H1 (cell line): Measurements from ENCODE around the gene SLC38A10. TPM values are rescaled to one million over a fixed set of nuclear protein-coding genes. Genes with fewer than 3 reads are reported as not detected.

ENCODE experiments used
- CTCF ChIA-PET: fragments of 300-600 bp; sonication (Branson Sonifier 250); formaldehyde crosslinking; loops from one replicate; lab custom pipeline; 2021; ENCODE audit not compliant: partially characterized antibody; lab: Charles Lee
- POLR2A ChIA-PET: fragments of 300-600 bp; sonication (Branson Sonifier 250); formaldehyde crosslinking; loops from one replicate; lab custom pipeline; 2021; ENCODE audit warnings: inconsistent platforms; ENCODE audit not compliant: partially characterized antibody; lab: Charles Lee
- DNase-seq, 2 experiments: peaks; one replicate each; pipeline versions ENCODE4 v3.0.0 to v3.0.0-alpha.2; 2010 to 2022; ENCODE audit warnings: low spot score in 2 of 2, low read depth in 1 of 2, mixed read lengths in 1 of 2
- FAIRE-seq: peaks from 2 replicates; lab custom pipeline; 2011; peaks lifted over from hg19 to GRCh38; lab: Jason Lieb, UNC
- H2AFZ ChIP-seq: 2 replicates; pipeline ENCODE4 v1.8.1; 2012; ENCODE audit warnings: low read length, inconsistent platforms
- H2AK5ac ChIP-seq: 2 replicates; pipeline ENCODE4 v1.6.1; 2013; ENCODE audit warnings: low read depth, low read length
- H2BK120ac ChIP-seq: replicated peaks from 2 replicates; pipeline ENCODE3; 2013; ENCODE audit warnings: low read depth, low read length, inconsistent platforms
- H2BK12ac ChIP-seq: 2 replicates; pipeline ENCODE4 v1.6.1; 2013; ENCODE audit warnings: low read depth, low read length
- H2BK15ac ChIP-seq: 2 replicates; pipeline ENCODE4 v1.6.1; 2013; ENCODE audit warnings: low read length
- H2BK20ac ChIP-seq: 2 replicates; pipeline ENCODE4 v1.6.1; 2013; ENCODE audit warnings: low read length
- H2BK5ac ChIP-seq: 2 replicates; pipeline ENCODE4 v1.6.1; 2013; ENCODE audit warnings: low read depth, low read length
- H3K14ac ChIP-seq: 2 replicates; pipeline ENCODE4 v1.6.1; 2013; ENCODE audit warnings: inconsistent platforms; ENCODE audit not compliant: insufficient read length
- H3K18ac ChIP-seq: 2 replicates; pipeline ENCODE4 v1.6.1; 2013; ENCODE audit warnings: low read length; ENCODE audit errors: extremely low read depth
- H3K23ac ChIP-seq: 2 replicates; pipeline ENCODE4 v1.6.1; 2013; ENCODE audit warnings: inconsistent platforms; ENCODE audit not compliant: insufficient read length
- H3K23me2 ChIP-seq: 2 replicates; pipeline ENCODE4 v1.6.1; 2013; ENCODE audit warnings: low read depth, low read length
- H3K27ac ChIP-seq: 2 replicates; pipeline ENCODE4 v1.6.1; 2011; ENCODE audit warnings: low read depth, low read length, inconsistent platforms
- H3K27me3 ChIP-seq, 4 experiments: replicated peaks in 1 of 4; 1 replicate in 1 of 4; 2 replicates in 3 of 4; pipeline versions ENCODE4 v1.6.1 to v1.8.1; 2011 to 2013; ENCODE audit warnings: low read length in 3 of 4, mild to moderate bottlenecking in 3 of 4, inconsistent platforms in 2 of 4, mixed read lengths in 2 of 4, moderate library complexity in 1 of 4; ENCODE audit not compliant: control insufficient read depth in 3 of 4, insufficient read depth in 3 of 4; ENCODE audit errors: extremely low read depth in 1 of 4
- H3K36me3 ChIP-seq, 4 experiments: 2 replicates each; pipeline versions ENCODE4 v1.6.1 to v1.8.1; 2011 to 2013; ENCODE audit warnings: mild to moderate bottlenecking in 4 of 4, low read length in 3 of 4, moderate library complexity in 2 of 4, control low read depth in 1 of 4, inconsistent platforms in 1 of 4; ENCODE audit not compliant: insufficient read depth in 4 of 4, control insufficient read depth in 2 of 4
- H3K4ac ChIP-seq: replicated peaks from 2 replicates; pipeline ENCODE3; 2013; ENCODE audit warnings: low read length, low read depth, mixed read lengths, inconsistent platforms; ENCODE audit not compliant: insufficient read length
- H3K4me1 ChIP-seq, 4 experiments: replicated peaks in 1 of 4; 1 replicate in 1 of 4; 2 replicates in 3 of 4; pipeline versions ENCODE4 v1.6.1 to v1.8.1; 2011 to 2013; ENCODE audit warnings: low read length in 3 of 4, inconsistent platforms in 2 of 4, mixed read lengths in 1 of 4; ENCODE audit not compliant: insufficient read depth in 4 of 4, control insufficient read depth in 3 of 4
- H3K4me2 ChIP-seq, 2 experiments: 2 replicates each; pipeline versions ENCODE4 v1.6.1 to v1.8.1; 2011 to 2013; ENCODE audit warnings: low read depth in 2 of 2, low read length in 2 of 2, control low read depth in 1 of 2, inconsistent platforms in 1 of 2, mild to moderate bottlenecking in 1 of 2; ENCODE audit not compliant: insufficient read depth in 1 of 2
- H3K4me3 ChIP-seq, 4 experiments: fragments of 200-600, 300-600 bp in 1 of 4; sonication (generic), shearing (Covaris generic), sonication (Bioruptor Twin) in 1 of 4; 2 replicates each; pipeline versions ENCODE4 v1.5.1 to v1.8.1; 2011 to 2016; ENCODE audit warnings: low read length in 4 of 4, low read depth in 3 of 4, control low read depth in 2 of 4, inconsistent platforms in 2 of 4, mild to moderate bottlenecking in 2 of 4, mixed read lengths in 1 of 4, moderate library complexity in 1 of 4; ENCODE audit not compliant: insufficient read depth in 2 of 4; ENCODE audit errors: extremely low read depth in 1 of 4
- H3K56ac ChIP-seq: replicated peaks from 2 replicates; pipeline ENCODE3; 2013; ENCODE audit warnings: low read depth, mild to moderate bottlenecking, mixed read lengths, low read length, inconsistent platforms; ENCODE audit not compliant: insufficient read length
- H3K79me1 ChIP-seq: 2 replicates; pipeline ENCODE4 v1.6.1; 2013; ENCODE audit warnings: low read depth, low read length, control low read depth
- H3K79me2 ChIP-seq, 2 experiments: 2 replicates each; pipeline versions ENCODE4 v1.6.1 to v1.8.1; 2012 to 2013; ENCODE audit warnings: low read length in 2 of 2, mild to moderate bottlenecking in 2 of 2, inconsistent platforms in 1 of 2; ENCODE audit not compliant: insufficient read depth in 2 of 2, control insufficient read depth in 1 of 2
- H3K9ac ChIP-seq, 4 experiments: replicated peaks in 1 of 4; 1 replicate in 1 of 4; 2 replicates in 3 of 4; pipeline versions ENCODE4 v1.6.1 to v1.8.1; 2011 to 2013; ENCODE audit warnings: low read depth in 3 of 4, low read length in 3 of 4, control low read depth in 2 of 4, mild to moderate bottlenecking in 2 of 4, moderate library complexity in 2 of 4, inconsistent platforms in 1 of 4; ENCODE audit errors: extremely low read depth in 1 of 4
- H3K9me3 ChIP-seq, 2 experiments: 2 replicates each; pipeline versions ENCODE4 v1.6.1 to v1.8.1; 2012 to 2013; ENCODE audit warnings: mild to moderate bottlenecking in 2 of 2, moderate library complexity in 2 of 2, control low read depth in 1 of 2, inconsistent platforms in 1 of 2, low read depth in 1 of 2, low read length in 1 of 2, mixed read lengths in 1 of 2; ENCODE audit not compliant: insufficient read depth in 2 of 2
- H4K20me1 ChIP-seq, 2 experiments: replicated peaks in 1 of 2; 2 replicates each; pipeline versions ENCODE3 to v1.8.1; 2011 to 2013; ENCODE audit warnings: inconsistent platforms in 2 of 2, low read length in 2 of 2, mild to moderate bottlenecking in 1 of 2; ENCODE audit not compliant: insufficient read depth in 2 of 2, control insufficient read depth in 1 of 2
- H4K5ac ChIP-seq: 2 replicates; pipeline ENCODE4 v1.6.1; 2013; ENCODE audit warnings: low read length, low read depth, mixed read lengths, inconsistent platforms; ENCODE audit not compliant: insufficient read length
- H4K8ac ChIP-seq: 2 replicates; pipeline ENCODE4 v1.8.0; 2013; ENCODE audit warnings: mild to moderate bottlenecking, moderate library complexity, low read length, inconsistent platforms; ENCODE audit not compliant: insufficient read depth; ENCODE audit errors: extremely low read depth
- H4K91ac ChIP-seq: replicated peaks from 2 replicates; pipeline ENCODE3; 2013; ENCODE audit warnings: low read length, mixed read lengths, inconsistent platforms; ENCODE audit not compliant: insufficient read length
- CREB1 ChIP-seq: IDR thresholded peaks from 2 replicates; pipeline ENCODE4 v1.6.1; 2012; ENCODE audit warnings: inconsistent platforms
- EGR1 ChIP-seq: IDR thresholded peaks from 2 replicates; pipeline ENCODE4 v1.6.1; 2011; ENCODE audit warnings: low read depth, low read length, borderline replicate concordance
- GABPA ChIP-seq: IDR thresholded peaks from 2 replicates; pipeline ENCODE4 v1.6.1; 2011; ENCODE audit warnings: mild to moderate bottlenecking, low read length, moderate library complexity, borderline replicate concordance; ENCODE audit not compliant: insufficient read depth
- HDAC2 ChIP-seq, 2 experiments: fragments of 300-600 bp in 1 of 2; sonication (generic) in 1 of 2; IDR thresholded peaks; 2 replicates each; pipeline ENCODE4 v1.6.1; 2011 to 2012; ENCODE audit warnings: low read depth in 2 of 2, low read length in 2 of 2, mild to moderate bottlenecking in 2 of 2, moderate library complexity in 2 of 2, borderline replicate concordance in 1 of 2, inconsistent platforms in 1 of 2
- POLR2A ChIP-seq, 2 experiments: IDR thresholded peaks; 1 replicate in 1 of 2; 2 replicates in 1 of 2; pipeline ENCODE4 v1.6.1; 2011; ENCODE audit warnings: low read depth in 2 of 2, low read length in 2 of 2, mild to moderate bottlenecking in 2 of 2; ENCODE audit errors: control extremely low read depth in 1 of 2
- RAD21 ChIP-seq, 2 experiments: IDR thresholded peaks in 1 of 2; conservative IDR thresholded peaks in 1 of 2; 2 replicates each; pipeline ENCODE4 v1.6.1; 2011; ENCODE audit warnings: low read depth in 2 of 2, low read length in 2 of 2, improper control_type of control experiment in 1 of 2, inconsistent platforms in 1 of 2, mild to moderate bottlenecking in 1 of 2, moderate library complexity in 1 of 2
- RFX5 ChIP-seq: IDR thresholded peaks from 2 replicates; pipeline ENCODE4 v1.6.1; 2011; ENCODE audit warnings: low read depth, low read length, improper control_type of control experiment, borderline replicate concordance
- SIN3A ChIP-seq, 2 experiments: IDR thresholded peaks in 1 of 2; conservative IDR thresholded peaks in 1 of 2; 2 replicates each; pipeline ENCODE4 v1.6.1; 2011 to 2012; ENCODE audit warnings: low read length in 2 of 2, improper control_type of control experiment in 1 of 2, low read depth in 1 of 2, mild to moderate bottlenecking in 1 of 2
- SIRT6 ChIP-seq: IDR thresholded peaks from one replicate; pipeline ENCODE4 v1.7.1; 2012; ENCODE audit warnings: low read length, inconsistent platforms
- SRF ChIP-seq: IDR thresholded peaks from 2 replicates; pipeline ENCODE4 v1.6.1; 2011; ENCODE audit warnings: mild to moderate bottlenecking, low read depth, low read length, moderate library complexity
- WGBS, 2 experiments: shearing (Covaris generic) in 1 of 2; methylation state at CpG; one replicate each; pipeline versions ENCODE4 v1.1.6 to v1.1.7; 2013 to 2015; ENCODE audit warnings: low lambda C conversion rate in 2 of 2, mixed read lengths in 2 of 2, inconsistent platforms in 1 of 2, low coverage in 1 of 2, missing lambda C conversion rate in 1 of 2; ENCODE audit not compliant: insufficient replicate concordance in 2 of 2, insufficient coverage in 1 of 2, insufficient read length in 1 of 2; ENCODE audit errors: extremely low coverage in 1 of 2, missing lambda C conversion rate in 1 of 2; 5-methylcytosine and 5-hydroxymethylcytosine counted together
- polyA plus RNA-seq, 7 experiments: library from polyadenylated mRNA; depleted of rRNA in 3 of 7; stranded (reverse) in 5 of 7; unstranded in 2 of 7; fragments of >200 nt in 5 of 7; fragments of 200-250 nt in 2 of 7; gene quantifications; 1 replicate in 5 of 7; 2 replicates in 1 of 7; 4 replicates in 1 of 7; pipeline versions ENCODE4 v1.2.1 to v1.2.3, GENCODE V29; 2011 to 2013; ENCODE audit warnings: missing spikeins in 2 of 7, mixed read lengths in 2 of 7
- total RNA-seq: library from RNA; stranded (reverse); fragmentation: NEBNext Ultra II Directional; extraction: Animal tissue kit (Norgen Biotek cat#: 25700); gene quantifications from 2 replicates; pipeline ENCODE4 v1.2.1, GENCODE V29; 2021
- TF ChIP-seq, protein P1 (sequence below): IDR thresholded peaks from 2 replicates; pipeline ENCODE4 v1.6.1; 2012; ENCODE audit warnings: inconsistent platforms
- TF ChIP-seq, protein P2 (sequence below): IDR thresholded peaks from 2 replicates; pipeline ENCODE4 v1.6.1; 2012; ENCODE audit warnings: low read length, inconsistent platforms

Gene SLC38A10
- total and polyA plus RNA-seq, 2 of the 8 experiments (the other 6 are each of a cell fraction or from before 2014, with no cell fraction given): 26.4 to 41.0 TPM

DNA sequence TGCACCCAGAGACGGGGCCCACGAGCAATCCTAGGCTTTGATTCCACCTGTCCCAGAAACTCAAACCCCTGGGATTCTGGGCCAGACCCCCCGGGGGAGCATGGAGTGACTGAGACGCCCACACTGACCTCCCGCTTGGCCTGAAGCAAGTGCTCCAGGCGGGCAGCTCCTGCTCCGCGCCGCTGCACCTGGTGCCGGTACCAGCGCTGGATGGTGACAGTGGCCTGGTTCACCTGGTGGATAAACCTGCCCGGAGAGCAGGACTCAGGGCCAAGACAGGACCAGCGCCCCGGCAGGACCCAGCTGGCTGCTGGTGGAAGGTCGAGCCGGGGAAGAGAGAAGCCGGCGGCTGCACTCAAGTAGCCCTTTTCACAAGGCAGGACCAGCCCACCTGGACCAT lies 94.9 kb downstream of the SLC38A10 start:
- H3K79me2 ChIP-seq: no peaks in the 10 kb centered on the region
- WGBS, 2 experiments: 90% methylated on average over 18 of the region's 18 CpGs; no CpG with 5 or more reads in 1 of the 2 experiments
- H3K79me1 ChIP-seq: no peaks in the 10 kb centered on the region
- TF ChIP-seq HDAC2 (IDR thresholded peaks at IDR 0.05; ENCODE audit: borderline replicate concordance in 1 of 2, low read depth in 2 of 2, low read length in 2 of 2) (no peak), EGR1 (no peak), SIN3A (conservative IDR thresholded peaks at IDR 0.05 in 1 of 2, IDR thresholded peaks at IDR 0.05 in 1 of 2; ENCODE audit: low read depth in 1 of 2, low read length in 2 of 2) (no peak), SRF (no peak), POLR2A (IDR thresholded peaks at IDR 0.05; ENCODE audit: control extremely low read depth in 1 of 2, low read depth in 2 of 2, low read length in 2 of 2) (no peak), GABPA (no peak), RFX5 (no peak), RAD21 (IDR thresholded peaks at IDR 0.05 in 1 of 2, conservative IDR thresholded peaks at IDR 0.05 in 1 of 2; ENCODE audit: low read depth in 2 of 2, low read length in 2 of 2) (no peak), CREB1 (no peak), SIRT6 (no peak)
- TF ChIP-seq, protein P1, sequence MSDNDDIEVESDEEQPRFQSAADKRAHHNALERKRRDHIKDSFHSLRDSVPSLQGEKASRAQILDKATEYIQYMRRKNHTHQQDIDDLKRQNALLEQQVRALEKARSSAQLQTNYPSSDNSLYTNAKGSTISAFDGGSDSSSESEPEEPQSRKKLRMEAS: no peak
- TF ChIP-seq, protein P2, sequence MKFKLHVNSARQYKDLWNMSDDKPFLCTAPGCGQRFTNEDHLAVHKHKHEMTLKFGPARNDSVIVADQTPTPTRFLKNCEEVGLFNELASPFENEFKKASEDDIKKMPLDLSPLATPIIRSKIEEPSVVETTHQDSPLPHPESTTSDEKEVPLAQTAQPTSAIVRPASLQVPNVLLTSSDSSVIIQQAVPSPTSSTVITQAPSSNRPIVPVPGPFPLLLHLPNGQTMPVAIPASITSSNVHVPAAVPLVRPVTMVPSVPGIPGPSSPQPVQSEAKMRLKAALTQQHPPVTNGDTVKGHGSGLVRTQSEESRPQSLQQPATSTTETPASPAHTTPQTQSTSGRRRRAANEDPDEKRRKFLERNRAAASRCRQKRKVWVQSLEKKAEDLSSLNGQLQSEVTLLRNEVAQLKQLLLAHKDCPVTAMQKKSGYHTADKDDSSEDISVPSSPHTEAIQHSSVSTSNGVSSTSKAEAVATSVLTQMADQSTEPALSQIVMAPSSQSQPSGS: no peak

More for the DNA sequence above, 94.9 kb downstream of the SLC38A10 start:
- H2AK5ac ChIP-seq: no peak overlapping the region
- FAIRE-seq (no peak), DNase-seq (no peak)
- no peak overlapping the region for H3K9ac ChIP-seq
- H2BK120ac ChIP-seq: no peak overlapping the region
- no peak overlapping the region for H3K4ac ChIP-seq
- H4K8ac ChIP-seq: no peak overlapping the region
- no peak overlapping the region for H4K91ac ChIP-seq
- H3K9me3 ChIP-seq: no peaks in the 10 kb centered on the region
- ChIA-PET POLR2A (interaction anchor here (1.3 to 1.6 kb wide), 3 partner anchors 23 to 45 kb away, joined by 3 to 4 read pairs (median 3); partner anchors contain the start of gene CEP131), CTCF (interaction anchor here (0.9 to 3.0 kb wide), 18 partner anchors 10 to 122 kb away, joined by 3 to 25 read pairs (median 4); partner anchors contain the start of genes AATK, CEP131 and PVALEF)
- H3K23me2 ChIP-seq: no peaks in the 10 kb centered on the region
- no peak overlapping the region for H3K4me2 ChIP-seq
- no peak overlapping the region for H3K23ac ChIP-seq
- no peak overlapping the region for H2BK12ac ChIP-seq
- no peak overlapping the region for H2BK5ac ChIP-seq
- H2BK15ac ChIP-seq: no peak overlapping the region
- no peak overlapping the region for H3K27ac ChIP-seq
- H3K36me3 ChIP-seq: peaks cover 2 to 23% (median 5%) of the 10 kb centered on the region in 4 experiments; a peak in 3 of 8 replicates
- peaks cover 0 to 8% of the 10 kb centered on the region in 2 experiments for H4K20me1 ChIP-seq
- no peak overlapping the region for H2BK20ac ChIP-seq
- H3K4me1 ChIP-seq: no peaks in the 10 kb centered on the region; a peak in 1 of 7 replicates
- H3K27me3 ChIP-seq: no peaks in the 10 kb centered on the region
- H3K4me3 ChIP-seq: no peak overlapping the region
- no peak overlapping the region for H3K14ac ChIP-seq
- H3K18ac ChIP-seq: no peak overlapping the region
- H4K5ac ChIP-seq: no peak overlapping the region
- no peak overlapping the region for H3K56ac ChIP-seq
- H2AFZ ChIP-seq: no peak overlapping the region
